ENCODE measurements around the gene CLDN34.

CLDN34 gene

DNA sequence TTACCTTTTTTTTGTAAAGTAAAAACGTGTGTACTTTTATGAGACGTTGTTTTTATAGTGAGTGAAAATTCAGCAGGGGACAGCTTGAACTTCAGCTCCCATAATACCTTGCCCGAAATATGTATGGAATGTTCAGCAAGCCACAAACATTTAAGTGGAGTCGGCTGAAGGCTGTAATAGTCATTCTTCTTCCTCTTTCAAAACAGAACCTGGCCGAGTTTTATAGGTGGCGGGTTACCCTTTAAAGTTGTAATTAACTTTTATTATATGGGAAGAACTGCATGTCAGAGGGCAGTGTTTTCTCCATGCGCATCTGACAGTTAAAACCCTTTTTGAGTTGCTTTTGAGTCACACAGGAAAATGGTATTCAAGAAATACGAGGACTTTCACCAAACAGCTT is 50.7 kb downstream of the CLDN34 start:
- no peak for DNase-seq
